GM19467 (cell line): ENCODE measurements around the gene TMEM69.
"Not testable (repeated sequence)": the region's sequence is repeated elsewhere in the genome, so short reads cannot be mapped to it uniquely, and the experiment has no call there.

Experiments used
- ATAC-seq: cut with Tn5 transposase; IDR thresholded peaks from one replicate; pipeline ENCODE4 v1.9.1; 2021; ENCODE audit warnings: mild to moderate bottlenecking, moderate library complexity; ENCODE audit not compliant: unreplicated experiment

TMEM69 gene

GRCh38 chr1:45687754-45688740 lies at the start of gene TMEM69:
TMEM69 (plus strand) TSS chr1:45688181; CDS start chr1:45691069, 2,888 bp downstream.
- no peak for ATAC-seq

- ATAC-seq, result no peak
Measured at GRCh38 chr1:45640293-45640692, 47.7 kb upstream of the TMEM69 start.

- no peak for ATAC-seq
Measured at GRCh38 chr1:45643321-45643720, 44.7 kb upstream of the TMEM69 start.

GRCh38 chr1:45643978-45644377 lies 44.0 kb upstream of the TMEM69 start:
- no peak for ATAC-seq

GRCh38 chr1:45644661-45645060 lies 43.3 kb upstream of the TMEM69 start:
- ATAC-seq, result no peak

- no peak for ATAC-seq
Measured at GRCh38 chr1:45647248-45648021, 40.5 kb upstream of the TMEM69 start.

GRCh38 chr1:45654540-45655280 lies 33.3 kb upstream of the TMEM69 start:
- ATAC-seq, result no peak

- no peak for ATAC-seq
Measured at GRCh38 chr1:45656573-45657226, 31.3 kb upstream of the TMEM69 start.

GRCh38 chr1:45658171-45658570 lies 29.8 kb upstream of the TMEM69 start:
- no peak for ATAC-seq

GRCh38 chr1:45659222-45659621 lies 28.8 kb upstream of the TMEM69 start:
- no peak for ATAC-seq

- ATAC-seq, result no peak
Measured at GRCh38 chr1:45660336-45660735, 27.6 kb upstream of the TMEM69 start.

- ATAC-seq, result no peak
Measured at GRCh38 chr1:45666836-45667235, 21.1 kb upstream of the TMEM69 start.

- ATAC-seq, result no peak
Measured at GRCh38 chr1:45667321-45668111, 20.5 kb upstream of the TMEM69 start.

- no peak for ATAC-seq
Measured at GRCh38 chr1:45668526-45668925, 19.5 kb upstream of the TMEM69 start.

- ATAC-seq, result no peak
Measured at GRCh38 chr1:45669379-45669778, 18.6 kb upstream of the TMEM69 start.

GRCh38 chr1:45669859-45670655 lies 17.9 kb upstream of the TMEM69 start:
- ATAC-seq, result no peak

- ATAC-seq, result no peak
Measured at GRCh38 chr1:45673956-45674355, 14.0 kb upstream of the TMEM69 start.

GRCh38 chr1:45674478-45674877 lies 13.5 kb upstream of the TMEM69 start:
- no peak for ATAC-seq

- not testable (repeated sequence) for ATAC-seq
Measured at GRCh38 chr1:45676553-45676952, 11.4 kb upstream of the TMEM69 start.
